COLO829 (cell line): Measurements from ENCODE around the gene DBNDD2.
A peak's percentile ranks its signal among the peaks of the same experiment; 100 is the strongest.

Experiments
- DNase-seq: peaks from one replicate; pipeline ENCODE4 v3.0.0; 2012; ENCODE audit warnings: low spot score

The DBNDD2 gene

GRCh38 chr20:45415822-45416637 is 7.9 kb downstream of the DBNDD2 start, which contains the start of gene PIGT:
Gene PIGT (plus strand): TSS chr20:45416141. CDS start chr20:45416157, 16 bp downstream.
- peak; percentile 74 for DNase-seq

- DNase-seq: no peak
Observed at GRCh38 chr20:45416917-45417316, 8.8 kb downstream of the DBNDD2 start.

GRCh38 chr20:45419188-45420091 is 11.4 kb downstream of the DBNDD2 start:
- DNase-seq: no peak

- no peak for DNase-seq
Observed at GRCh38 chr20:45420125-45420524, 12.0 kb downstream of the DBNDD2 start.

GRCh38 chr20:45423700-45424099 is 15.6 kb downstream of the DBNDD2 start:
- no peak for DNase-seq

GRCh38 chr20:45425561-45425960 is 17.5 kb downstream of the DBNDD2 start:
- DNase-seq: no peak

GRCh38 chr20:45426320-45427016 is 18.4 kb downstream of the DBNDD2 start:
- DNase-seq: no peak

- DNase-seq: no peak
Observed at GRCh38 chr20:45427236-45428149, 19.4 kb downstream of the DBNDD2 start.

GRCh38 chr20:45429618-45430017 is 21.5 kb downstream of the DBNDD2 start:
- peak; percentile 79 for DNase-seq

GRCh38 chr20:45432294-45432693 is 24.2 kb downstream of the DBNDD2 start:
- no peak for DNase-seq

- DNase-seq: no peak
Observed at GRCh38 chr20:45433316-45433715, 25.2 kb downstream of the DBNDD2 start.

- no peak for DNase-seq
Observed at GRCh38 chr20:45433976-45434375, 25.9 kb downstream of the DBNDD2 start.

- peak; percentile 86 for DNase-seq
Observed at GRCh38 chr20:45436732-45437485, 28.8 kb downstream of the DBNDD2 start.

GRCh38 chr20:45440424-45440823 is 32.3 kb downstream of the DBNDD2 start:
- no peak for DNase-seq

GRCh38 chr20:45440891-45441685 is 33.0 kb downstream of the DBNDD2 start:
- no peak for DNase-seq

GRCh38 chr20:45441746-45442145 is 33.7 kb downstream of the DBNDD2 start:
- DNase-seq: no peak

GRCh38 chr20:45444050-45444449 is 36.0 kb downstream of the DBNDD2 start:
- DNase-seq: no peak

- DNase-seq: peak; percentile 78
Observed at GRCh38 chr20:45445805-45446562, 37.9 kb downstream of the DBNDD2 start.

GRCh38 chr20:45448270-45448669 is 40.2 kb downstream of the DBNDD2 start:
- DNase-seq: no peak
